Measurements from ENCODE around the gene PREB.

The PREB gene

GRCh38 chr2:27096748-27097297, 37.6 kb downstream of the PREB start:
- Histone ChIP-seq H3K9ac (ENCODE audit: insufficient read length, low read depth) (no peak overlapping the region), H3K27me3 (ENCODE audit: insufficient read depth, insufficient read length) (no peaks in the 10 kb centered on the region), H3K4me3 (ENCODE audit: insufficient read length, low read depth) (no peak overlapping the region), H3K36me3 (ENCODE audit: insufficient read depth, insufficient read length, low read length) (no peaks in the 10 kb centered on the region), H3K4me1 (ENCODE audit: insufficient read depth, insufficient read length) (peaks cover 13% of the 10 kb centered on the region), H3K9me3 (ENCODE audit: insufficient read depth, low read length) (no peaks in the 10 kb centered on the region)
- TF ChIP-seq SUZ12 (IDR thresholded peaks at IDR 0.05; ENCODE audit: extremely low read depth, insufficient read depth, insufficient read length): no peak
- TF ChIP-seq ZNF274 (IDR thresholded peaks at IDR 0.05; ENCODE audit: low read depth, low read length): no peak
- no peak for TF ChIP-seq YY1 (IDR thresholded peaks at IDR 0.05; ENCODE audit: insufficient read depth, insufficient read length)
- DNase-seq (ENCODE audit: low read depth, low spot score): no peak

GRCh38 chr2:27095745-27096651, 38.4 kb downstream of the PREB start:
- no peak overlapping the region for H3K4me3 ChIP-seq (ENCODE audit: insufficient read length, low read depth)
- no peaks in the 10 kb centered on the region for H3K9me3 ChIP-seq (ENCODE audit: insufficient read depth, low read length)
- H3K36me3 ChIP-seq (ENCODE audit: insufficient read depth, insufficient read length, low read length): no peaks in the 10 kb centered on the region
- no peaks in the 10 kb centered on the region for H3K27me3 ChIP-seq (ENCODE audit: insufficient read depth, insufficient read length)
- no peak for DNase-seq (ENCODE audit: low read depth, low spot score)
- H3K4me1 ChIP-seq (ENCODE audit: insufficient read depth, insufficient read length): peaks cover 11% of the 10 kb centered on the region
- no peak overlapping the region for H3K9ac ChIP-seq (ENCODE audit: insufficient read length, low read depth)
- no peak for TF ChIP-seq YY1 (IDR thresholded peaks at IDR 0.05; ENCODE audit: insufficient read depth, insufficient read length)
- no peak for TF ChIP-seq ZNF274 (IDR thresholded peaks at IDR 0.05; ENCODE audit: low read depth, low read length)
- TF ChIP-seq SUZ12 (IDR thresholded peaks at IDR 0.05; ENCODE audit: extremely low read depth, insufficient read depth, insufficient read length): no peak

GRCh38 chr2:27095427-27095744, 39.0 kb downstream of the PREB start:
- no peak for DNase-seq (ENCODE audit: low read depth, low spot score)
- Histone ChIP-seq H3K4me3 (ENCODE audit: insufficient read length, low read depth) (no peak overlapping the region), H3K9ac (ENCODE audit: insufficient read length, low read depth) (no peak overlapping the region), H3K9me3 (ENCODE audit: insufficient read depth, low read length) (no peaks in the 10 kb centered on the region), H3K27me3 (ENCODE audit: insufficient read depth, insufficient read length) (no peaks in the 10 kb centered on the region), H3K4me1 (ENCODE audit: insufficient read depth, insufficient read length) (peaks cover 11% of the 10 kb centered on the region), H3K36me3 (ENCODE audit: insufficient read depth, insufficient read length, low read length) (no peaks in the 10 kb centered on the region)
- no peak for TF ChIP-seq SUZ12 (IDR thresholded peaks at IDR 0.05; ENCODE audit: extremely low read depth, insufficient read depth, insufficient read length)
- no peak for TF ChIP-seq ZNF274 (IDR thresholded peaks at IDR 0.05; ENCODE audit: low read depth, low read length)

DNA sequence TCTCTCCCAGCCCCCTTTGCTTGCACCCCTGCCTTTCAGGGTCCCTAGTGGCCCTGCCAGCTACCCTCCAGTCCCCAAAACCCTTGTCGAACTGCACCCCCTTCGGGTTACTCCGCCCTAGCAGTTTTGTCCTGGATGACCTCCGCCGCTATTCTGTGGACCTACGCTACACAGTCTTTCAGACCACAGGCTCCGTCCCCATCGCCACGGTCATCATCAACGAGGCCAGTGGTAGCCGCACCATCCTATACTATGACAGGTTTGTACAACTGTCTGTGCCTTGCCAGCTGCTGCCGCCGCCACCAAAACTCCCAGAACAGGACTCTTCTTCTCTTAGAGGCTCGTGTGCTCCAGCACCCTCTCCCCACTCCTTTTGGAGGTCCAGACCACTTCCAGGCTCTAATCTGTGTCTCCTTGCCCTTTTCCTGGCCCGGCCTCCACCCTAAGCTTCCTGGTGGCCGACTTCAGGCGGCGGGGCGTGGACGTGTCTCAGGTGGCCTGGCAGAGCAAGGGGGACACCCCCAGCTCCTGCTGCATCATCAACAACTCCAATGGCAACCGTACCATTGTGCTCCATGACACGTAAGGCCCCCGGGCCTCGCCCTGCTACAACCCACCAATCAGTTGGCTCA, 40.0 kb downstream of the PREB start:
- H3K9me3 ChIP-seq (ENCODE audit: insufficient read depth, low read length): no peaks in the 10 kb centered on the region
- no peak overlapping the region for H3K4me3 ChIP-seq (ENCODE audit: insufficient read length, low read depth)
- no peaks in the 10 kb centered on the region for H3K36me3 ChIP-seq (ENCODE audit: insufficient read depth, insufficient read length, low read length)
- no peak for DNase-seq (ENCODE audit: low read depth, low spot score)
- TF ChIP-seq YY1 (IDR thresholded peaks at IDR 0.05; ENCODE audit: insufficient read depth, insufficient read length): no peak
- no peak for TF ChIP-seq SUZ12 (IDR thresholded peaks at IDR 0.05; ENCODE audit: extremely low read depth, insufficient read depth, insufficient read length)
- TF ChIP-seq ZNF274 (IDR thresholded peaks at IDR 0.05; ENCODE audit: low read depth, low read length): no peak
- peaks cover 9% of the 10 kb centered on the region for H3K4me1 ChIP-seq (ENCODE audit: insufficient read depth, insufficient read length)
- no peaks in the 10 kb centered on the region for H3K27me3 ChIP-seq (ENCODE audit: insufficient read depth, insufficient read length)
- H3K9ac ChIP-seq (ENCODE audit: insufficient read length, low read depth): no peak overlapping the region

DNA sequence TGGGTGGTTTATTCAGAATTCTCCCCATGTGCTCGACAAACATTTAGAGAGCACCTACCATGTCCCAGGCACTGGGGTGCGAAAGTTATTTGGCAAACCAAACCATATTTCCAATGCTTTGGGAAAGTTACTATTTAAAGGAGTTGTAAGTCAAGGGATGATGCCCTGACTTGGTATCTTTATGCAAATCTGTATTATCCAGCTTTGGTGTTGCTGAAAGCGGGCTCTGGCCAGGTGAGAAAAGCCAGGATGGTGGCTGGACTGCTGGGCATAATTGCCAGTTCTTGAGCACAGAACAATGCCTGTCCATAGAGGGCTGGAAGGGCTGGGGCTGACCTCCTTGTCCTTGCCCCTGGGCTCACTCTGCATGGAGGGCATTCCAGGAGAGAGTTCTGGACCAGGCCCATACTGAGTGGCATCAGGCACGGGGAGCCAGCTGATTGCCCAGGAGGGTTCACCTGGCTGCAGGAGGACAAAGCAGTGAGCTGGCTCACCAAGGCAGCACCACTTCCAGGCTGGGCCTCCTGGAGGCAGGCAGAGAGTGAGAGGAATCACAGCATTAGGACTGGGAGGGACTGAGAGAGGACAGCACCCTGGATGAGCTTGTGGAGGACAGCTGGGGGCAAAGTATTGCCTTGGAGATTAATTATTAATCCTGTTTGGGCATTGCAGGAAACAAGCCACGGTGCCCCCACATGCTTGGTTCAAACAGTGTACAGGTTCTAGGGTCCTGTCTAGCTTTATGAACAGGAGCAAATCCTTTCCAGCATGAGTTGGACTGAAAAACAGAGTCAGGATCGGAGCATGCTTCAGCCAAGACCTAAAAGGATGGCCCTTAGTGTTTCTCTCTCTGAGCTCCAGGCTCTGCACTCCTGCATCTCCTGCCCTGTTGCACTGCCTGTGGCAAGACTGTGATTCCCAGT, 40.7 kb downstream of the PREB start:
- H3K4me3 ChIP-seq (ENCODE audit: insufficient read length, low read depth): no peak overlapping the region
- no peaks in the 10 kb centered on the region for H3K9me3 ChIP-seq (ENCODE audit: insufficient read depth, low read length)
- H3K4me1 ChIP-seq (ENCODE audit: insufficient read depth, insufficient read length): peaks cover 9% of the 10 kb centered on the region
- TF ChIP-seq YY1 (IDR thresholded peaks at IDR 0.05; ENCODE audit: insufficient read depth, insufficient read length): no peak
- no peak for TF ChIP-seq ZNF274 (IDR thresholded peaks at IDR 0.05; ENCODE audit: low read depth, low read length)
- no peak for TF ChIP-seq SUZ12 (IDR thresholded peaks at IDR 0.05; ENCODE audit: extremely low read depth, insufficient read depth, insufficient read length)
- H3K27me3 ChIP-seq (ENCODE audit: insufficient read depth, insufficient read length): no peaks in the 10 kb centered on the region
- no peak overlapping the region for H3K9ac ChIP-seq (ENCODE audit: insufficient read length, low read depth)
- no peaks in the 10 kb centered on the region for H3K36me3 ChIP-seq (ENCODE audit: insufficient read depth, insufficient read length, low read length)
- DNase-seq (ENCODE audit: low read depth, low spot score): no peak

DNA sequence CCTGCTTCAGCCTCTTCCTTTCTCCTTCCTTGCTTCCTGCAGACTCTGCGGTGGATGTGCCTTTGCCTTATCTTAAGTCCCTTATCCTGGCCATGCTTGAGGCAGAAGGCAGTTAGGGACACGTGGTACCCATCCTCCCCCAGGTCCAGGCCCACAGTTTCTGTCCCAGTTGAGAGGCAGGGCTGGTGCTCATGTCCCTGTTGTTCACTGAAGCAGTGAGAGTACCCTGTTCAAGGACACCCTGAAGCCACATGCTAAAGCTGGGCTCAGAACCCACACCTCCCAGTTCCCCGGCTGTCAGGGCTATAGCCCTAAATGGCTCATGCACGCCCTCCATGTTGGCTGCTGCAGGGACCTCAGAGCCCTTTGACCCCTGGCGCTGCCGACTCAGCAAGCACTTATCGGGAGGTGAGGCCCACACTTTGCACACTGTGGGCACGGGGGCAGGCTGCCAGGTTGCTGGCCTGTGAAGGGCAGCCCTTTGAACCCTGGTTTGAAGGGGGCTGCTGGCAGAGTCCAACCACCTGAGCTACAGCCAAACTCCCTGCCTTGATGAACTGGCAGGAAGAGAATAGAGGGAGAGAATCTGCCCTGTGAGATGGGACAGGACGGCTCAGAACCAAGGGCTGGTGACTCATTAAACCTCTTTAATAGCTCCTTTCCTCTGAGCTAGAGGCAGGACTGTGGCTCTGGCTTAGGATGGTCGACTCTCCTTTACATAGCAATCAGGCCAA, 41.6 kb downstream of the PREB start:
- Histone ChIP-seq H3K9me3 (ENCODE audit: insufficient read depth, low read length) (no peaks in the 10 kb centered on the region), H3K9ac (ENCODE audit: insufficient read length, low read depth) (no peak overlapping the region), H3K27me3 (ENCODE audit: insufficient read depth, insufficient read length) (no peaks in the 10 kb centered on the region), H3K4me3 (ENCODE audit: insufficient read length, low read depth) (no peak overlapping the region), H3K4me1 (ENCODE audit: insufficient read depth, insufficient read length) (peaks cover 9% of the 10 kb centered on the region), H3K36me3 (ENCODE audit: insufficient read depth, insufficient read length, low read length) (no peaks in the 10 kb centered on the region)
- no peak for DNase-seq (ENCODE audit: low read depth, low spot score)
- no peak for TF ChIP-seq ZNF274 (IDR thresholded peaks at IDR 0.05; ENCODE audit: low read depth, low read length)
- TF ChIP-seq SUZ12 (IDR thresholded peaks at IDR 0.05; ENCODE audit: extremely low read depth, insufficient read depth, insufficient read length): no peak
- TF ChIP-seq YY1 (IDR thresholded peaks at IDR 0.05; ENCODE audit: insufficient read depth, insufficient read length): no peak
